ENCODE measurements around the gene SPON1. TPM values are rescaled to one million over a fixed set of nuclear protein-coding genes. Genes with fewer than 3 reads are reported as not detected.

Gene SPON1
- total and polyA plus RNA-seq, 12 donors = 2.7 to 116 (median 34.4) TPM

- Histone ChIP-seq H3K4me1 (replicated peaks in 1 of 2) (no peaks in the 10 kb centered on the region), H3K9me3 (replicated peaks in 1 of 3) (no peaks in the 10 kb centered on the region), H3K27me3 (peaks cover 4% of the 10 kb centered on the region), H3K4me3 (no peak overlapping the region), H3K36me3 (replicated peaks in 1 of 2) (no peaks in the 10 kb centered on the region), H3K27ac (no peak overlapping the region)
- intact Hi-C loops (cut with DNase I) = loop anchor here in 1 of 2 donors (10.0 kb wide), 1 partner anchor 202 kb away; no protein-coding TSS in a partner anchor
- no peak for TF ChIP-seq CTCF (IDR thresholded peaks at IDR 0.05)
- TF ChIP-seq POLR2A (IDR thresholded peaks at IDR 0.05) = no peak
- no peak for DNase-seq
- 82 to 88% (median 85%) methylated on average over 4 of the region's 4 CpGs for WGBS, 4 donors
Observed at GRCh38 chr11:13952668-13953067, 9.9 kb upstream of the SPON1 start.

- H3K36me3 ChIP-seq (replicated peaks in 1 of 2) = no peaks in the 10 kb centered on the region
- H3K27ac ChIP-seq = no peak overlapping the region
- peaks cover 4% of the 10 kb centered on the region for H3K27me3 ChIP-seq
- intact Hi-C loops (cut with DNase I) = loop anchor here in 1 of 2 donors (10.0 kb wide), 1 partner anchor 200 kb away; no protein-coding TSS in a partner anchor
- TF ChIP-seq CTCF (IDR thresholded peaks at IDR 0.05) = no peak
- TF ChIP-seq POLR2A (IDR thresholded peaks at IDR 0.05) = no peak
- DNase-seq = no peak
- WGBS, 4 donors = 74 to 86% (median 80%) methylated on average over 3 of the region's 3 CpGs
- H3K4me1 ChIP-seq (replicated peaks in 1 of 2) = no peaks in the 10 kb centered on the region
- no peak overlapping the region for H3K4me3 ChIP-seq
- no peaks in the 10 kb centered on the region for H3K9me3 ChIP-seq (replicated peaks in 1 of 3)
Observed at GRCh38 chr11:13954591-13954990, 7.9 kb upstream of the SPON1 start.

GRCh38 chr11:13955971-13956421 is 6.5 kb upstream of the SPON1 start:
- WGBS, 4 donors = 41 to 42% (median 42%) methylated on average over 4 to 5 of the region's 5 CpGs

GRCh38 chr11:13956988-13957387 is 5.5 kb upstream of the SPON1 start:
- no peaks in the 10 kb centered on the region for H3K4me1 ChIP-seq (replicated peaks in 1 of 2)
- no peak for TF ChIP-seq CTCF (IDR thresholded peaks at IDR 0.05)
- TF ChIP-seq POLR2A (IDR thresholded peaks at IDR 0.05) = no peak
- no peaks in the 10 kb centered on the region for H3K9me3 ChIP-seq (replicated peaks in 1 of 3)
- intact Hi-C loops (cut with DNase I) = loop anchor here (5.0 to 10.0 kb wide), 3 partner anchors 190 to 290 kb away; no protein-coding TSS in a partner anchor
- H3K27me3 ChIP-seq = peaks cover 4% of the 10 kb centered on the region
- WGBS, 4 donors = 90 to 94% (median 93%) methylated on average over 1 of the region's 1 CpG
- H3K4me3 ChIP-seq = no peak overlapping the region
- no peak overlapping the region for H3K27ac ChIP-seq
- no peaks in the 10 kb centered on the region for H3K36me3 ChIP-seq (replicated peaks in 1 of 2)
- no peak for DNase-seq

More at GRCh38 chr11:13955971-13956421, 6.5 kb upstream of the SPON1 start:
- peak; percentile 53 to 85 (median 64) for DNase-seq
- no peaks in the 10 kb centered on the region for H3K9me3 ChIP-seq (replicated peaks in 1 of 3)
- no peak overlapping the region for H3K4me3 ChIP-seq
- intact Hi-C loops (cut with DNase I) = loop anchor here (5.0 to 10.0 kb wide), 3 partner anchors 191 to 291 kb away; no protein-coding TSS in a partner anchor
- TF ChIP-seq CTCF (IDR thresholded peaks at IDR 0.05) = peak; percentile 80 to 94 (median 90)
- TF ChIP-seq POLR2A (IDR thresholded peaks at IDR 0.05) = no peak
- H3K27me3 ChIP-seq = peaks cover 4% of the 10 kb centered on the region
- H3K27ac ChIP-seq = no peak overlapping the region
- H3K36me3 ChIP-seq (replicated peaks in 1 of 2) = no peaks in the 10 kb centered on the region
- H3K4me1 ChIP-seq (replicated peaks in 1 of 2) = no peaks in the 10 kb centered on the region
